Measurements from ENCODE around the gene KCTD19.

DNA sequence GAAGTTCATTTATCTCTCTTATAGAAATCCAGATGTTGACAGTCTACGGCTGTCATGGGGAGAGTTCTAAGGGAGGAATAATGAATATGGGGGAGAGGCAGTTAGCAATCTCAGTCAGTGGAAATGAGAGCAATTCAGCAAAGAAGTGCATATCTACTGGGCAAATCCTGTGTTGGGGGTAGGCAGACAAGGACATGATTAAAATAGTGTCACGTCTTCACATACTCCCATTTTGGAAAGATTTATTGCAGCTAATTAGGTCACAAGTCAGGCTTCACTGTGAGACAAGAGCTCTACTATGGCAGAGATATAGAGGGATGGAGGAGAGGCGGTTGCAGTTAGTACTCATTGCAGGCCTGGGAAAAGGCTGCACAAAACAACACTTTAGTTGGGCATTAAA lies 29.9 kb upstream of the KCTD19 start:
- no peak for TF ChIP-seq POLR2A (IDR thresholded peaks at IDR 0.05)
- TF ChIP-seq, protein P1, sequence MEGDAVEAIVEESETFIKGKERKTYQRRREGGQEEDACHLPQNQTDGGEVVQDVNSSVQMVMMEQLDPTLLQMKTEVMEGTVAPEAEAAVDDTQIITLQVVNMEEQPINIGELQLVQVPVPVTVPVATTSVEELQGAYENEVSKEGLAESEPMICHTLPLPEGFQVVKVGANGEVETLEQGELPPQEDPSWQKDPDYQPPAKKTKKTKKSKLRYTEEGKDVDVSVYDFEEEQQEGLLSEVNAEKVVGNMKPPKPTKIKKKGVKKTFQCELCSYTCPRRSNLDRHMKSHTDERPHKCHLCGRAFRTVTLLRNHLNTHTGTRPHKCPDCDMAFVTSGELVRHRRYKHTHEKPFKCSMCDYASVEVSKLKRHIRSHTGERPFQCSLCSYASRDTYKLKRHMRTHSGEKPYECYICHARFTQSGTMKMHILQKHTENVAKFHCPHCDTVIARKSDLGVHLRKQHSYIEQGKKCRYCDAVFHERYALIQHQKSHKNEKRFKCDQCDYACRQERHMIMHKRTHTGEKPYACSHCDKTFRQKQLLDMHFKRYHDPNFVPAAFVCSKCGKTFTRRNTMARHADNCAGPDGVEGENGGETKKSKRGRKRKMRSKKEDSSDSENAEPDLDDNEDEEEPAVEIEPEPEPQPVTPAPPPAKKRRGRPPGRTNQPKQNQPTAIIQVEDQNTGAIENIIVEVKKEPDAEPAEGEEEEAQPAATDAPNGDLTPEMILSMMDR (IDR thresholded peaks at IDR 0.05) = no peak
- no peak for TF ChIP-seq EP300 (IDR thresholded peaks at IDR 0.05)

Data from tibial nerve (tissue), 4 donors.